ENCODE results near the gene ZC3H13.

- no peak for TF ChIP-seq CTCF (IDR thresholded peaks at IDR 0.05)
- no peak for TF ChIP-seq POLR2A (IDR thresholded peaks at IDR 0.05)
Observed at GRCh38 chr13:46094478-46094877, 41.9 kb upstream of the ZC3H13 start.

Measured in adrenal gland (tissue), 5 donors.